HUES48 (cell line): Measurements from ENCODE around the gene PRND.
"Not testable (repeated sequence)": the region's sequence is repeated elsewhere in the genome, so short reads cannot be mapped to it uniquely, and the experiment has no call there.

Source experiments
- H3K27ac ChIP-seq: one replicate; pipeline ENCODE4 v1.7.0; 2013; ENCODE audit warnings: low read depth, low read length, inconsistent platforms
- H3K27me3 ChIP-seq: 2 replicates; pipeline ENCODE4 v1.6.1; 2013; ENCODE audit warnings: mild to moderate bottlenecking, low read length; ENCODE audit not compliant: control insufficient read depth, insufficient read depth
- H3K36me3 ChIP-seq: 2 replicates; pipeline ENCODE4 v1.6.1; 2013; ENCODE audit warnings: low read length; ENCODE audit not compliant: control insufficient read depth, insufficient read depth
- H3K4me1 ChIP-seq: 2 replicates; pipeline ENCODE4 v1.6.1; 2013; ENCODE audit warnings: mild to moderate bottlenecking, low read length; ENCODE audit not compliant: control insufficient read depth, insufficient read depth
- H3K4me3 ChIP-seq: 2 replicates; pipeline ENCODE4 v1.5.1; 2013; ENCODE audit warnings: mild to moderate bottlenecking, low read depth, low read length
- H3K9ac ChIP-seq: 2 replicates; pipeline ENCODE4 v1.6.1; 2013; ENCODE audit warnings: mild to moderate bottlenecking, low read depth, low read length, moderate library complexity
- H3K9me3 ChIP-seq: 2 replicates; pipeline ENCODE4 v1.6.1; 2013; ENCODE audit warnings: low read length; ENCODE audit not compliant: control insufficient read depth, insufficient read depth

Gene PRND

DNA sequence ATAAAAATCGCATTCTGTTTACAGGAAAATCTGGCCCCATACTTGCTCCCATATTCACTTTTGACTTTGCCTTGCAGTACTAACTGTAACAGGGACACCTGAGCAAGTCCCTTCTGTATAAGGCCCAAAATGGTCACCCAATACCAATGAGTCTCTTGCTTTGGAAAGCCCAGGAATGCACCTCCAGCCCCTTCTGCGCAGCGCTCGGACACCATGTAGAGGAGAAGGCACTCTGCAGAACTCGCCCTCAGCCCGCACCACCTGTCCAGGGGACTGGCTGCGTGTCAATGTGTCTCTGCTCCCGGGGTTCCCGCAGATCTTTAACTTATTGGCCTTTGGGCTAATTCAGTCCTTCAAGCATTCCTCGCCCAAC lies 746 bp upstream of the PRND start:
- Histone ChIP-seq H3K36me3 (no peaks in the 10 kb centered on the region), H3K4me1 (peaks cover 15% of the 10 kb centered on the region), H3K9me3 (no peaks in the 10 kb centered on the region), H3K27me3 (no peaks in the 10 kb centered on the region), H3K27ac (no peak overlapping the region), H3K4me3 (peak overlapping the region; percentile 47), H3K9ac (no peak overlapping the region)

DNA sequence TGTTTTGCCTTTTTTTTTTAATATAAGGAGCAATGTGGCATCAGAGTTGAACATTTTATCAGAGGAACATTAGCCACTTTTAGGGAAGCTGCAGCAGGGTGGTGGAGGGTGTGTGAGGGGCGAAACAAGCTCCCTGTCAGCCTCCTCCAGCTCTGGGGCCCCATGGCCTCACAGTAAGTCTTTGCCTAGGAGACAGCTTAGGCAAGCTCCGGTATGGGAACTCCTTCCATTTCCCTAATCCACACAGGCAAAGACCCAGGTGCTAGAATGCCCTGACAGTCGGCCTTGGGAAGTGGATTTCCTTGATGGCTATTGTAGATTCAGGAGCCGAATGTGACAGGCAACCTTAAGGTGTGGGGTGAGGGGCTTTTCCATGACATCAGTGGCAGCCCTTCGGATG lies 862 bp downstream of the PRND start:
- Histone ChIP-seq H3K9ac (no peak overlapping the region), H3K4me3 (no peak overlapping the region), H3K27me3 (no peaks in the 10 kb centered on the region), H3K4me1 (peaks cover 23% of the 10 kb centered on the region), H3K9me3 (no peaks in the 10 kb centered on the region), H3K36me3 (no peaks in the 10 kb centered on the region), H3K27ac (no peak overlapping the region)

DNA sequence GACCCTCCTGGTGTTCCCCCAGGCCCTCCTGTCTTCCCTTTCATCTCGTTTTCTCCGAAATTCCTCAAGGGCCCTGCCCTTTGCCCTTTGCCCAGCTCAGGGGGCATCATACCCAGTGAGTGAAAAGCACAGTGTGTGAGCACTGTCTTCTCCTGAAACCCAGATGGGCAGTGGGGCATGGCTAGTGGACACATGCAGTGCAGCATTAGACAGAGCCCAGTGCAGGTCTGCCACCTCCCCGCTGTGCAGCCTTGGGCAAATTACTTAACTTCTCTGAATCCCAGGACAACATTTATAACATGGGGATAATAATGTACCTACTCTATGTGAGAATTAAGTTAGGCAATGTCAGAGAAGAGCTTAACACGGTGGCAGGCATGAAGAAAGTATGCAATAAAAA lies 1.3 kb downstream of the PRND start:
- Histone ChIP-seq H3K27me3 (no peaks in the 10 kb centered on the region), H3K4me1 (peaks cover 23% of the 10 kb centered on the region), H3K4me3 (no peak overlapping the region), H3K9ac (no peak overlapping the region), H3K36me3 (no peaks in the 10 kb centered on the region), H3K9me3 (no peaks in the 10 kb centered on the region), H3K27ac (no peak overlapping the region)

DNA sequence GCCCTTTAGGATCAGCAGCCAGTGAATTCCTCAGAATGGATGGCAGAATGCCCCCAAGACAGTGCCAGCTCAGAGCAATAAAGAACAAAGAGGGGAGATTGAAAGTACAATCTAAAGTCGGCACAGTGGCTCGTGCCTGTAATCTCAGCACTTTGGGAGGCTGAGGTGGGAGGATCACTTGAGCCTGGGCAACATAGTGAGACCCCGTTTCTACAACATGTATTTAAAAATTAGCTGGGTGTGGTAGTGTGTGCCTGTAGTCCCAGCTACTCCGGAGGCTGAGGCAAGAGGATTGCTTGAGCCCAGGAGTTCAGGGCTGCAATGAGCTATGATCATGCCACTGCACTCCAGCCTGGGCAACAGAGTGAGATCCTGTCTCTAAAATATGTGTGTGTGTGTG lies 1.8 kb downstream of the PRND start:
- H3K27me3 ChIP-seq, H3K9ac ChIP-seq, H3K4me3 ChIP-seq, H3K27ac ChIP-seq, H3K36me3 ChIP-seq, H3K9me3 ChIP-seq: not testable (repeated sequence)
- peaks cover 23% of the 10 kb centered on the region for H3K4me1 ChIP-seq

DNA sequence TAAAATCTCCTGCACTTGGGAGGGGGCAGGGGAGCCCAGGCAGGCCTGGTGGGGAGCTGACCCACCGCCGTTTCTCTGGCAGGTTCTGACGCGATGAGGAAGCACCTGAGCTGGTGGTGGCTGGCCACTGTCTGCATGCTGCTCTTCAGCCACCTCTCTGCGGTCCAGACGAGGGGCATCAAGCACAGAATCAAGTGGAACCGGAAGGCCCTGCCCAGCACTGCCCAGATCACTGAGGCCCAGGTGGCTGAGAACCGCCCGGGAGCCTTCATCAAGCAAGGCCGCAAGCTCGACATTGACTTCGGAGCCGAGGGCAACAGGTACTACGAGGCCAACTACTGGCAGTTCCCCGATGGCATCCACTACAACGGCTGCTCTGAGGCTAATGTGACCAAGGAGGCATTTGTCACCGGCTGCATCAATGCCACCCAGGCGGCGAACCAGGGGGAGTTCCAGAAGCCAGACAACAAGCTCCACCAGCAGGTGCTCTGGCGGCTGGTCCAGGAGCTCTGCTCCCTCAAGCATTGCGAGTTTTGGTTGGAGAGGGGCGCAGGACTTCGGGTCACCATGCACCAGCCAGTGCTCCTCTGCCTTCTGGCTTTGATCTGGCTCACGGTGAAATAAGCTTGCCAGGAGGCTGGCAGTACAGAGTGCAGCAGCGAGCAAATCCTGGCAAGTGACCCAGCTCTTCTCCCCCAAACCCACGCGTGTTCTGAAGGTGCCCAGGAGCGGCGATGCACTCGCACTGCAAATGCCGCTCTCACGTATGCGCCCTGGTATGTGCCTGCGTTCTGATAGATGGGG lies 3.0 kb downstream of the PRND start:
- no peak overlapping the region for H3K9ac ChIP-seq
- no peaks in the 10 kb centered on the region for H3K36me3 ChIP-seq
- no peaks in the 10 kb centered on the region for H3K9me3 ChIP-seq
- no peak overlapping the region for H3K27ac ChIP-seq
- peaks cover 22% of the 10 kb centered on the region for H3K4me1 ChIP-seq
- no peaks in the 10 kb centered on the region for H3K27me3 ChIP-seq
- no peak overlapping the region for H3K4me3 ChIP-seq

DNA sequence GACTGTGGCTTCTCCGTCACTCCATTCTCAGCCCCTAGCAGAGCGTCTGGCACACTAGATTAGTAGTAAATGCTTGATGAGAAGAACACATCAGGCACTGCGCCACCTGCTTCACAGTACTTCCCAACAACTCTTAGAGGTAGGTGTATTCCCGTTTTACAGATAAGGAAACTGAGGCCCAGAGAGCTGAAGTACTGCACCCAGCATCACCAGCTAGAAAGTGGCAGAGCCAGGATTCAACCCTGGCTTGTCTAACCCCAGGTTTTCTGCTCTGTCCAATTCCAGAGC lies 3.5 kb downstream of the PRND start:
- Histone ChIP-seq H3K4me1 (peaks cover 17% of the 10 kb centered on the region), H3K27me3 (no peaks in the 10 kb centered on the region), H3K27ac (no peak overlapping the region), H3K4me3 (no peak overlapping the region), H3K9ac (no peak overlapping the region), H3K9me3 (no peaks in the 10 kb centered on the region), H3K36me3 (no peaks in the 10 kb centered on the region)

DNA sequence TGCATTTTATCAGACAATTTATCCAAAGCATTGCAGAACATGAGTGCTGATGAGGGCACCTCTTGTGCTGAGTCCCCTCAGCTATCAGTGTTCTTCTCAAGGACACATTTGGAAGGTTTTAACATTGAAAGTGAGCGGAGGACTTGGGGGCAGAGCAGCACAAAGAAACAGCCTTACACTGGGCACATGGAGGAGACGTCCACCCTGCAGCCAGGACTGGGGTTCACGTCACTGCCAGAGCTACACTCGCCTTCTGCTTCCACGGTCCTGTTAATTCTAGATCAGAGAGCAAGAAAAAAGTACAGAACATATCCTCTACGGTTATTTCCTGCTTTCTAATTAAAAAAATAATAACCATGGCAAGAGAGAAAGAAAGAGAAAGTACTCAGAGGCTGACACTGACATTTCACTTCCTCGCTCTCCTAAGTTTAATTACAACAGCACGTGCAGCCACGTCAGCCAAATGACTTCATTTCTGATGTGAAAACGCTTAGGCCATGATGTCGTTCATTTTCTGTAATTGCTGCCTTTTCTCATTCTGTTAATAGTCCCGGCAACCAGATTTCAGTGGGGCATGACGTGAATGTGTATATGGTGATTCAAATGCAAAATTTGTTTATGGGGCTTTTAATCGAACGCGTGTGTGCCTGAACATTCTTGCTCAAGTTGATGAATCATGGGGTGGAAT lies 5.1 kb downstream of the PRND start:
- Histone ChIP-seq H3K9ac (no peak overlapping the region), H3K9me3 (no peaks in the 10 kb centered on the region), H3K27me3 (no peaks in the 10 kb centered on the region), H3K4me1 (peaks cover 9% of the 10 kb centered on the region), H3K4me3 (no peak overlapping the region), H3K36me3 (no peaks in the 10 kb centered on the region), H3K27ac (no peak overlapping the region)

DNA sequence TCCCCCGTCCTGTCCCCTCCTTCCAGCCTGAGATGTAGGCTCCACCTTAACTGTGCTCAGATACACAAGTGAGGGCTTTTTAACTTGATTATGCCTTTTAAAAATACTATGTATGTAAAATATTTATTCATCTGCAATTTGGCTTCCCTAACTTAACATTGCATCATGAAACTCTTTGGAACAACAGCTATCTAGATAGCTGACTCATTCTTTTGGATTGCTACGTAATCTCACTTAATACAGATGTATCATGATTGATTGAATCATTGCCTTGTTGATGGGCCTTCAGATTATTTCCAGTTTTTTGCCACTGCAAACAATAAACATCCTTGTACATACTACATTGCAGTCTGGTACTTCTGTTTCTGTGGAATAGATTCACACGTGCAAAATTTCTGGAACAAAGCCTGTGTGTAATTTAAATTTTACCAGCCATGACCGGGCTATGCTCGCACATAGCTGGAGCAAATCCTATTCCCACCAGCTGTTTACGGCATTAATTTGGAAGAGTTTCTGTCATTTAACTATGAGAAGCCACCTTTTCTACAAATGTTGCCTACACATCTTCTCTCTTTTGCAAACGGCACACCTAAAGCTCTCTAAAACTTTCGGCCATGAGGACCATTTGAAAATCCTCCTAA lies 6.5 kb downstream of the PRND start:
- no peaks in the 10 kb centered on the region for H3K36me3 ChIP-seq
- H3K27ac ChIP-seq = no peak overlapping the region
- no peaks in the 10 kb centered on the region for H3K9me3 ChIP-seq
- H3K4me3 ChIP-seq = no peak overlapping the region
- no peak overlapping the region for H3K9ac ChIP-seq
- no peaks in the 10 kb centered on the region for H3K27me3 ChIP-seq
- peaks cover 9% of the 10 kb centered on the region for H3K4me1 ChIP-seq

DNA sequence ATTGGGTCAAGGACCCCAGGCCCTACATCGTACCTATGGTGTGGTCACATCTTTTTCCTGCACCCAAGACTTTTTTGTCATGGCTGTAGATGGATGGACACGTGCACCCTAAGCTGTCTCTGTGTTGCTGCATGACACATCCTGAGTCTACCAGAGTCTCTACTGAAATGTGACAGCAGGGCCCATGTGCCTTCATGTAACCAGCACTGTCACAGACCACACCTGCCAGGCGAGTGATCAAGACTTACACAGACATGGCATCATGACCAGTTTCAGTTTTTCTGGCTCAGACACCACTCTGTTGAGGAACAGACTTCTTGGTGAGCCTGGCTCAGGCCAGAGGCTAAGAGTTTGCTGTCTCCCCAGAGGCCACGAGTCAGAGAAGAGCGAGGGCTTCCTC lies 7.6 kb downstream of the PRND start:
- Histone ChIP-seq H3K4me3 (no peak overlapping the region), H3K4me1 (peaks cover 9% of the 10 kb centered on the region), H3K36me3 (no peaks in the 10 kb centered on the region), H3K9me3 (no peaks in the 10 kb centered on the region), H3K9ac (no peak overlapping the region), H3K27ac (no peak overlapping the region), H3K27me3 (no peaks in the 10 kb centered on the region)

DNA sequence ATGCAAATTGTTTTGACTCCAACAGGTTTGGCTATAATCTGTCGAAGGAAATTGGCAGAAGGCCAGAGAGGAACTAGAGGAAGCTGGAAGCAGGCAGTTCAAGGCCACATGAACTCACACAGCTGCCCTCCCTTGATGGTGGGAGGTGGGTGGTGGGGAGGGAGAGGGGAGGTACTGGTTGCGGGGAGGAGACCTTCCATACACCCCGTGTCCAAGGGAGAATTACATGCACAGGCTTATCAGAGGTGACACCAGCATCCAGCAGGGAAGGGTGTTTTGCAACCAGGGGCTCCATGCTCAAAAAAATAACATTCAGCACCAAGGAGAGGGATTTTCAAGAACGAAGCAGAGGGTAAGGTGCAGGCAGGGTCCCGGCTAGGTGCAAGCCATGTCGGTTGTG lies 9.1 kb downstream of the PRND start:
- Histone ChIP-seq H3K27ac (no peak overlapping the region), H3K36me3 (no peaks in the 10 kb centered on the region), H3K9me3 (no peaks in the 10 kb centered on the region), H3K4me3 (no peak overlapping the region), H3K4me1 (peaks cover 9% of the 10 kb centered on the region), H3K9ac (no peak overlapping the region), H3K27me3 (no peaks in the 10 kb centered on the region)

DNA sequence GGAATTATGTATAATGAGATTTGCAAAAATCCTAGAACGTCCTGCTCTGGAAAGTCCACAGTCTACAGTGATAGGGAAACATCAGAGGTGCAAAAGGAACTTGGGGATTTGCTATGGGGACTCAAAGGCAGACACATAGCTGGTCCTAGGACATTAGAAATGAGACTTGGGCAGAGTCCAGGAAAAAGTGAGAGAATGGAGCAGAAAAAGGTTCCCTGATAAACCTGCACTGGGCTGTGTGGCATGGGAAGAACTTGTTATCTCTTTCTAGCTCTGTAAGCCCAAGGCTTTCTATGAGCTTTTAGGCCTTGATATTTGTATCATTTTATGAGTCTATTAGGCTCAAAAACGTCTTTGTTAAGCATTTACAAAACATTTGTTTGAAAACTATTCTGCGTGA lies 15.2 kb downstream of the PRND start:
- Histone ChIP-seq H3K9ac (no peak overlapping the region), H3K9me3 (no peaks in the 10 kb centered on the region), H3K4me1 (no peaks in the 10 kb centered on the region), H3K36me3 (no peaks in the 10 kb centered on the region), H3K27me3 (no peaks in the 10 kb centered on the region), H3K27ac (no peak overlapping the region), H3K4me3 (no peak overlapping the region)
